PC-9 (cell line): Measurements from ENCODE around the gene GRK2. TPM values are rescaled to one million over a fixed set of nuclear protein-coding genes. Genes with fewer than 3 reads are reported as not detected.

ENCODE experiments used
- BruUV-seq: library from RNA; stranded (reverse); fragments of 400-500 nt; replicated peaks from 2 replicates; lab custom pipeline; 2021; lab: Mats Ljungman, UMichigan
- CTCF ChIA-PET: fragments of 300-600 bp; sonication (Branson Sonifier 250); formaldehyde crosslinking; loops from one replicate; lab custom pipeline; 2022; ENCODE audit warnings: antibody characterized with exemption; lab: Charles Lee
- POLR2A ChIA-PET: fragments of 300-600 bp; sonication (Branson Sonifier 250); formaldehyde crosslinking; loops from one replicate; lab custom pipeline; 2022; ENCODE audit warnings: antibody characterized with exemption; ENCODE audit not compliant: unreplicated experiment; lab: Charles Lee
- DNase-seq, 2 experiments: peaks; one replicate each; pipeline versions ENCODE4 v3.0.0 to v3.0.0-alpha.2; 2015 to 2022; ENCODE audit warnings: mixed read lengths in 1 of 2
- H2AFZ ChIP-seq: fragments of 200-600 bp; sonication (generic); 2 replicates; pipeline ENCODE4 v1.8.1; 2017; ENCODE audit warnings: antibody characterized with exemption
- H3F3A ChIP-seq: fragments of 200-600 bp; sonication (generic); 2 replicates; pipeline ENCODE4 v1.8.1; 2017; ENCODE audit warnings: antibody characterized with exemption, mild to moderate bottlenecking, low read depth; ENCODE audit not compliant: insufficient read depth
- H3K27ac ChIP-seq: fragments of 200-600 bp; sonication (generic); 2 replicates; pipeline ENCODE4 v1.6.1; 2016; ENCODE audit warnings: mixed run types
- H3K27me3 ChIP-seq: fragments of 200-600 bp; sonication (generic); 2 replicates; pipeline ENCODE4 v1.6.1; 2016; ENCODE audit warnings: low read depth, mixed run types; ENCODE audit not compliant: insufficient read depth
- H3K36me3 ChIP-seq: fragments of 200-600 bp; sonication (generic); 2 replicates; pipeline ENCODE4 v1.6.1; 2016; ENCODE audit warnings: low read depth, mixed run types
- H3K4me1 ChIP-seq: fragments of 200-600 bp; sonication (generic); replicated peaks from 2 replicates; pipeline ENCODE4 v1.6.1; 2016; ENCODE audit warnings: mixed run types; ENCODE audit not compliant: insufficient read depth
- H3K4me2 ChIP-seq: fragments of 200-600 bp; sonication (generic); 2 replicates; pipeline ENCODE4 v1.6.1; 2017; ENCODE audit warnings: mixed run types
- H3K4me3 ChIP-seq: fragments of 200-600 bp; sonication (generic); 2 replicates; pipeline ENCODE4 v1.6.1; 2016; ENCODE audit warnings: mixed run types
- H3K79me2 ChIP-seq: fragments of 200-600 bp; sonication (generic); 2 replicates; pipeline ENCODE4 v1.6.1; 2017; ENCODE audit warnings: low read depth, mixed run types
- H3K9me2 ChIP-seq: fragments of 200-600 bp; sonication (generic); 2 replicates; pipeline ENCODE4 v1.8.1; 2017; ENCODE audit warnings: mild to moderate bottlenecking; ENCODE audit not compliant: insufficient read depth
- H3K9me3 ChIP-seq: fragments of 200-600 bp; sonication (generic); 2 replicates; pipeline ENCODE4 v1.8.1; 2016; ENCODE audit warnings: low read depth; ENCODE audit not compliant: insufficient read depth
- H4K20me1 ChIP-seq: fragments of 200-600 bp; sonication (generic); 2 replicates; pipeline ENCODE4 v1.8.1; 2017; ENCODE audit not compliant: insufficient read depth
- CTCF ChIP-seq: fragments of 200-600 bp; sonication (generic); conservative IDR thresholded peaks from 2 replicates; pipeline ENCODE4 v1.6.1; 2017; ENCODE audit warnings: mixed run types, antibody characterized with exemption, mild to moderate bottlenecking, moderate library complexity
- EZH2 ChIP-seq: fragments of 200-600 bp; sonication (generic); IDR thresholded peaks from 2 replicates; pipeline ENCODE4 v1.8.0; 2017; ENCODE audit warnings: antibody characterized with exemption, low read depth
- intact Hi-C: fragments of 100-400 bp; cut with micrococcal nuclease; formaldehyde crosslinking; loops from one replicate; pipeline ENCODE4 v1.10.0; 2022; ENCODE audit not compliant: unreplicated experiment
- total RNA-seq: library from RNA; stranded (reverse); gene quantifications from 2 replicates; pipeline ENCODE4 v1.2.3, GENCODE V29; 2021

The GRK2 gene
- total RNA-seq, 1 experiment from 2014 or later: 76.7 TPM

GRCh38 chr11:67287355-67288197 is 21.3 kb downstream of the GRK2 start:
- Histone ChIP-seq H3K79me2 (peaks cover 29% of the 10 kb centered on the region), H3F3A (peaks cover 41% of the 10 kb centered on the region), H3K9me2 (no peaks in the 10 kb centered on the region), H3K4me1 (peaks cover 39% of the 10 kb centered on the region), H3K4me2 (peak overlapping the region; percentile 84), H3K4me3 (peak overlapping the region; percentile 98), H4K20me1 (no peaks in the 10 kb centered on the region), H2AFZ (peak overlapping the region; percentile 89; the same call in 1 of the 2 replicates), H3K27me3 (no peaks in the 10 kb centered on the region), H3K9me3 (no peaks in the 10 kb centered on the region), H3K27ac (peak overlapping the region; percentile 83), H3K36me3 (0 out of 2 replicates have a peak, but pooled peaks cover 13% of the 10 kb centered on the region)
- TF ChIP-seq EZH2 (no peak), CTCF (no peak)
- ChIA-PET POLR2A (interaction anchor here (0.6 to 1.0 kb wide), 3 partner anchors 15 to 232 kb away, joined by 4 to 10 read pairs (median 6); partner anchors contain the start of gene SSH3), CTCF (interaction anchor here (0.5 to 0.7 kb wide), 2 partner anchors 21 to 94 kb away, joined by 3 read pairs; no protein-coding TSS in a partner anchor)
- DNase-seq: no peak
- TSS peak; percentile 83 for BruUV-seq
- intact Hi-C loops: loop anchor here (1.0 to 2.0 kb wide), 3 partner anchors 15 to 30 kb away; partner anchors contain the start of gene SSH3

- no peaks in the 10 kb centered on the region for H3K27me3 ChIP-seq
- peak overlapping the region; percentile 89 for H2AFZ ChIP-seq
- peak overlapping the region; percentile 98 for H3K4me3 ChIP-seq
- H3K4me2 ChIP-seq: peak overlapping the region; percentile 84
- peaks cover 45% of the 10 kb centered on the region for H3F3A ChIP-seq
- no peaks in the 10 kb centered on the region for H4K20me1 ChIP-seq
- TF ChIP-seq CTCF (no peak), EZH2 (no peak)
- no peak for DNase-seq
- intact Hi-C loops: loop anchor here (1.0 to 2.0 kb wide), 3 partner anchors 15 to 29 kb away; partner anchors contain the start of gene SSH3
- 0 out of 2 replicates have a peak, but pooled peaks cover 13% of the 10 kb centered on the region for H3K36me3 ChIP-seq
- H3K4me1 ChIP-seq: peaks cover 43% of the 10 kb centered on the region
- no peaks in the 10 kb centered on the region for H3K9me2 ChIP-seq
- no TSS peak for BruUV-seq
- H3K27ac ChIP-seq: peak overlapping the region; percentile 83
- POLR2A ChIA-PET: interaction anchor here (0.6 to 1.0 kb wide), 6 partner anchors 15 to 232 kb away, joined by 3 to 10 read pairs (median 5); partner anchors contain the start of gene SSH3
- H3K9me3 ChIP-seq: no peaks in the 10 kb centered on the region
- CTCF ChIA-PET: interaction anchor here (0.5 to 0.7 kb wide), 2 partner anchors 21 to 94 kb away, joined by 3 read pairs; no protein-coding TSS in a partner anchor
- peaks cover 29% of the 10 kb centered on the region for H3K79me2 ChIP-seq
Observed at GRCh38 chr11:67288198-67288451, 21.9 kb downstream of the GRK2 start.

- peak; percentile 79 to 92 for DNase-seq
- TF ChIP-seq EZH2 (no peak), CTCF (no peak; the same call in 1 of the 2 replicates)
- Histone ChIP-seq H3K4me3 (peak overlapping the region; percentile 98), H3K4me2 (peak overlapping the region; percentile 84), H3K27ac (peak overlapping the region; percentile 83), H3K27me3 (no peaks in the 10 kb centered on the region), H3K9me2 (no peaks in the 10 kb centered on the region), H3F3A (peaks cover 50% of the 10 kb centered on the region), H3K4me1 (peaks cover 47% of the 10 kb centered on the region), H4K20me1 (no peaks in the 10 kb centered on the region), H3K36me3 (peaks cover 14% of the 10 kb centered on the region; the same call in 1 of the 2 replicates), H2AFZ (peak overlapping the region; percentile 89), H3K79me2 (peaks cover 30% of the 10 kb centered on the region), H3K9me3 (no peaks in the 10 kb centered on the region)
- ChIA-PET POLR2A (interaction anchor here (0.5 to 1.0 kb wide), 12 partner anchors 13 to 286 kb away, joined by 3 to 10 read pairs (median 4); partner anchors contain the start of gene SSH3), CTCF (interaction anchor here (0.5 to 0.7 kb wide), 2 partner anchors 22 to 93 kb away, joined by 3 read pairs; no protein-coding TSS in a partner anchor)
- TSS peak; percentile 4 for BruUV-seq
- intact Hi-C loops: loop anchor here (1.0 to 2.0 kb wide), 3 partner anchors 14 to 29 kb away; partner anchors contain the start of gene SSH3
Observed at GRCh38 chr11:67288452-67289225, 22.4 kb downstream of the GRK2 start.
